Measurements from ENCODE around the gene CDS2. TPM values are rescaled to one million over a fixed set of nuclear protein-coding genes. Genes with fewer than 3 reads are reported as not detected.
A peak's percentile ranks its signal among the peaks of the same experiment; 100 is the strongest.

CDS2 gene
- total and polyA plus RNA-seq, 2 of the 13 experiments (the other 11 are each of a cell fraction or from before 2014, with no cell fraction given): 81.3 to 153 TPM

DNA sequence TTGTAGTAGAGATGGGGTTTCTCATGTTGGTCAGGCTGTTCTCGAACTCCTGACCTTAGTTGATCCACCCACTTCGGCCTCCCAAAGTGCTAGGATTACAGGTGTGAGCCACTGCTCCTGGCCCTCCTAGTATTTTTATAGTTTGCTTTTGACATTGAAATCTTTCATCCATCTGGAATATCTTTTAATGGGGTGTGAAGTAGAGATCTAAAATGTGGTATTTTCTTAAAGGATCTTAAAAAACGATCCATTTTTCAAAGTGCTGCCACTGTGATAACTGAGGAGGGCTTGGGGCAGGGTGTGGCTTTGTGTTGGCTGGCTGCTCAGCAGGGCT is 23.1 kb downstream of the CDS2 start (continued):
- 0 out of 2 replicates have a peak, but pooled peaks have one; percentile 3 for TF ChIP-seq ISL2 (CRISPR knock-in tag; IDR thresholded peaks at IDR 0.05)
- TF ChIP-seq HDAC1 (CRISPR knock-in tag; IDR thresholded peaks at IDR 0.05): no peak; the same call in 1 of the 2 replicates
- TF ChIP-seq ZNF256 (CRISPR knock-in tag; conservative IDR thresholded peaks at IDR 0.05): peak; percentile 63; the same call in 1 of the 2 replicates
- no peak for TF ChIP-seq ZNF512 (CRISPR knock-in tag; IDR thresholded peaks at IDR 0.05)
- no peak for TF ChIP-seq CENPT (CRISPR knock-in tag; IDR thresholded peaks at IDR 0.05; ENCODE audit: low read depth)
- no peak for TF ChIP-seq ZNF138 (CRISPR knock-in tag; IDR thresholded peaks at IDR 0.05; ENCODE audit: low read depth)
- TF ChIP-seq LCORL (IDR thresholded peaks at IDR 0.05): no peak
- TF ChIP-seq LCORL (CRISPR knock-in tag; IDR thresholded peaks at IDR 0.05): no peak
- 0 out of 2 replicates have a peak, but pooled peaks have one; percentile 10 for TF ChIP-seq MED13 (CRISPR knock-in tag; IDR thresholded peaks at IDR 0.05)
- TF ChIP-seq HHEX (CRISPR knock-in tag; IDR thresholded peaks at IDR 0.05): no peak
- TF ChIP-seq EED (CRISPR knock-in tag; IDR thresholded peaks at IDR 0.05): no peak
- TF ChIP-seq ZSCAN25 (CRISPR knock-in tag; IDR thresholded peaks at IDR 0.05): no peak
- no peak for TF ChIP-seq ZNF382 (CRISPR knock-in tag; IDR thresholded peaks at IDR 0.05; ENCODE audit: borderline replicate concordance)
- TF ChIP-seq ZNF879 (CRISPR knock-in tag; IDR thresholded peaks at IDR 0.05): no peak
- TF ChIP-seq ZNF569 (CRISPR knock-in tag; IDR thresholded peaks at IDR 0.05; ENCODE audit: borderline replicate concordance): no peak
- TF ChIP-seq HIVEP1 (CRISPR knock-in tag; IDR thresholded peaks at IDR 0.05): 0 out of 2 replicates have a peak, but pooled peaks have one; percentile 40
- TF ChIP-seq REL (CRISPR knock-in tag; conservative IDR thresholded peaks at IDR 0.05): no peak
- TF ChIP-seq ZNF549 (CRISPR knock-in tag; IDR thresholded peaks at IDR 0.05): no peak
- TF ChIP-seq ZNF883 (CRISPR knock-in tag; IDR thresholded peaks at IDR 0.05; ENCODE audit: not compliant biosample characterization): no peak
- TF ChIP-seq RBAK (CRISPR knock-in tag; IDR thresholded peaks at IDR 0.05): no peak
- no peak for TF ChIP-seq ZNF335 (CRISPR knock-in tag; IDR thresholded peaks at IDR 0.05)
- TF ChIP-seq ZNF703 (CRISPR knock-in tag; IDR thresholded peaks at IDR 0.05; ENCODE audit: borderline replicate concordance): no peak
- TF ChIP-seq ZSCAN31 (CRISPR knock-in tag; IDR thresholded peaks at IDR 0.05; ENCODE audit: low read depth): no peak
- TF ChIP-seq CHD4 (IDR thresholded peaks at IDR 0.05; ENCODE audit: borderline replicate concordance, low read length): no peak; the same call in 1 of the 2 replicates
- TF ChIP-seq TGIF2 (CRISPR knock-in tag; IDR thresholded peaks at IDR 0.05): no peak
- no peak for TF ChIP-seq CENPBD1 (CRISPR knock-in tag; IDR thresholded peaks at IDR 0.05; ENCODE audit: borderline replicate concordance, low read depth)
- TF ChIP-seq, protein P1, sequence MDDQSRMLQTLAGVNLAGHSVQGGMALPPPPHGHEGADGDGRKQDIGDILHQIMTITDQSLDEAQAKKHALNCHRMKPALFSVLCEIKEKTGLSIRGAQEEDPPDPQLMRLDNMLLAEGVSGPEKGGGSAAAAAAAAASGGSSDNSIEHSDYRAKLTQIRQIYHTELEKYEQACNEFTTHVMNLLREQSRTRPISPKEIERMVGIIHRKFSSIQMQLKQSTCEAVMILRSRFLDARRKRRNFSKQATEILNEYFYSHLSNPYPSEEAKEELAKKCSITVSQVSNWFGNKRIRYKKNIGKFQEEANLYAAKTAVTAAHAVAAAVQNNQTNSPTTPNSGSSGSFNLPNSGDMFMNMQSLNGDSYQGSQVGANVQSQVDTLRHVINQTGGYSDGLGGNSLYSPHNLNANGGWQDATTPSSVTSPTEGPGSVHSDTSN (CRISPR knock-in tag; IDR thresholded peaks at IDR 0.05; ENCODE audit: borderline replicate concordance): no peak
- TF ChIP-seq, protein P2, sequence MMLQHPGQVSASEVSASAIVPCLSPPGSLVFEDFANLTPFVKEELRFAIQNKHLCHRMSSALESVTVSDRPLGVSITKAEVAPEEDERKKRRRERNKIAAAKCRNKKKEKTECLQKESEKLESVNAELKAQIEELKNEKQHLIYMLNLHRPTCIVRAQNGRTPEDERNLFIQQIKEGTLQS (CRISPR knock-in tag; IDR thresholded peaks at IDR 0.05): no peak
- TF ChIP-seq ZZZ3 (CRISPR knock-in tag; IDR thresholded peaks at IDR 0.05; ENCODE audit: borderline replicate concordance): no peak
- TF ChIP-seq ZFAT (CRISPR knock-in tag; conservative IDR thresholded peaks at IDR 0.05): no peak
- no peak for TF ChIP-seq SRY (CRISPR knock-in tag; IDR thresholded peaks at IDR 0.05)

All from HepG2 (cell line).